ENCODE data around the gene SPRN.

DNA sequence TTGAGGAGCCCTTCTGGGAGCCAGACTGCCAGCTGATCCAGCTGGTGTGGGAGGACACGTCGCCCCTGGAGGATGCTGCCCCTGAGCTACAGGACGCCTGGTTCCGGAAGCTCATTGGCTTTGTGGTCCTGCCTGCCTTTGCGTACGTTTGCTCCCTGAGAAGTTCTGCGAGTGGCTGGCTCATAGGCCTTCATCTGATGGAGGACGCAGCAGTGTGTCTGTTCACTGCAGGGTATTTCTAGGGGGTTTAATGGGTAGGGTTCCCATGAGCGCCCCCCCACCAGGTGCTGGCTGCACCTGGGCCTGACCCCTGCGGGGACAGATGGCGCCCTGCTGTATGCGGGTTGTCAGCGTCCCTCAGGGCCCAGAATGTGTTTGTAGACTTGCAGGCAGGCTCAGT, 40.4 kb downstream of the SPRN start:
- TF ChIP-seq EP300 (IDR thresholded peaks at IDR 0.05): no peak
- no peak for TF ChIP-seq POLR2A (IDR thresholded peaks at IDR 0.05; ENCODE audit: low read depth)
